Stimulated activated CD4-positive, alpha-beta T cell treated with anti-CD3 and anti-CD28 coated beads, TNF-alpha, amount 100 ng/mL, for 24 hours (primary cell): ENCODE measurements around the gene NACAD.
"Not testable (repeated sequence)": the region's sequence is repeated elsewhere in the genome, so short reads cannot be mapped to it uniquely, and the experiment has no call there.

Experiments
- DNase-seq, 3 experiments: peaks; one replicate each; pipeline ENCODE4 v3.0.0-alpha.2; 2020; ENCODE audit warnings: low read depth in 3 of 3

Gene NACAD

GRCh38 chr7:45114257-45114656, 25.5 kb upstream of the NACAD start:
- not testable (repeated sequence) for DNase-seq

GRCh38 chr7:45112648-45113047, 23.9 kb upstream of the NACAD start:
- DNase-seq: no peak

GRCh38 chr7:45111298-45112223, 22.8 kb upstream of the NACAD start, which contains the start of gene TBRG4:
Gene TBRG4 (minus strand): TSS chr7:45111697. CDS start chr7:45109237, 2,460 bp downstream.
- DNase-seq: peak; percentile 85 to 95 (median 90)

- no peak for DNase-seq
These were observed 20.1 kb upstream of the NACAD start for GRCh38 chr7:45108863-45109262.

- no peak for DNase-seq
These were observed 18.6 kb upstream of the NACAD start for GRCh38 chr7:45107356-45107755.

GRCh38 chr7:45106820-45107219, 18.1 kb upstream of the NACAD start:
- DNase-seq: no peak

GRCh38 chr7:45105588-45106188, 16.9 kb upstream of the NACAD start:
- DNase-seq: no peak

GRCh38 chr7:45104844-45105587, 16.2 kb upstream of the NACAD start:
- no peak for DNase-seq

GRCh38 chr7:45103958-45104843, 15.4 kb upstream of the NACAD start:
- no peak for DNase-seq

GRCh38 chr7:45102785-45103712, 14.3 kb upstream of the NACAD start:
- no peak for DNase-seq

GRCh38 chr7:45101748-45102147, 13.0 kb upstream of the NACAD start:
- no peak for DNase-seq

- DNase-seq: no peak
These were observed 12.2 kb upstream of the NACAD start for GRCh38 chr7:45100761-45101480.

- DNase-seq: no peak
These were observed 11.4 kb upstream of the NACAD start for GRCh38 chr7:45099891-45100760.

- DNase-seq: no peak
These were observed 10.4 kb upstream of the NACAD start for GRCh38 chr7:45098983-45099839.

GRCh38 chr7:45092931-45093235, 4.1 kb upstream of the NACAD start:
- DNase-seq: no peak

GRCh38 chr7:45092100-45092930, 3.5 kb upstream of the NACAD start:
- no peak for DNase-seq

GRCh38 chr7:45089341-45089891, 647 bp upstream of the NACAD start:
- DNase-seq: peak; percentile 30 to 73 (median 49)
